Body of pancreas (tissue), 4 donors: Measurements from ENCODE around the gene YIPF7.

ENCODE experiments used
- POLR2A ChIP-seq, 3 donors: fragments of 450-650 bp; IDR thresholded peaks; one replicate each; pipeline ENCODE4 v1.6.1; 2016; ENCODE audit warnings: antibody characterized with exemption in 3 of 3, mild to moderate bottlenecking in 2 of 3
- TF ChIP-seq, protein P1 (sequence below), 7 experiments: fragments of 450-650 bp in 4 of 7; fragments of 200-600 bp in 3 of 7; sonication (generic) in 3 of 7; IDR thresholded peaks; one replicate each; pipeline ENCODE4 v1.5.1; 2016 to 2019; ENCODE audit warnings: antibody characterized with exemption in 7 of 7

DNA sequence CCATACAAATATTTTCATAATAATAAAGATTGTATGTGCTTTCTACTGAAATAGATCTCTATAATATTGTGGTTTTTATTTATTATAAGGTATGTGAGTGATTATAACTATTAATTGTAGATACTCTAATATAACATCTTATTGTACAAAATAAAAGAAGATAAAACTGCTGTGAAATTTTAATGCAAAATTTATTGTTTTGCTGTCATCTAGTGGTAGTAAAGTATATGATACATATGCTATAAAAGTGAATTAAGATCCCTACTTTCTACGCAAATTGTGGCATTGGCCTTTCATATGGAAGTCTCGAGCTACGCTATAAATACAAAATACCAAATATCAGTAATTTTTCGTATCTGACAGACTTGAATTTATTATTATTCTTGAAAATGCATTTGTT, 19.3 kb downstream of the YIPF7 start:
- TF ChIP-seq, protein P1, sequence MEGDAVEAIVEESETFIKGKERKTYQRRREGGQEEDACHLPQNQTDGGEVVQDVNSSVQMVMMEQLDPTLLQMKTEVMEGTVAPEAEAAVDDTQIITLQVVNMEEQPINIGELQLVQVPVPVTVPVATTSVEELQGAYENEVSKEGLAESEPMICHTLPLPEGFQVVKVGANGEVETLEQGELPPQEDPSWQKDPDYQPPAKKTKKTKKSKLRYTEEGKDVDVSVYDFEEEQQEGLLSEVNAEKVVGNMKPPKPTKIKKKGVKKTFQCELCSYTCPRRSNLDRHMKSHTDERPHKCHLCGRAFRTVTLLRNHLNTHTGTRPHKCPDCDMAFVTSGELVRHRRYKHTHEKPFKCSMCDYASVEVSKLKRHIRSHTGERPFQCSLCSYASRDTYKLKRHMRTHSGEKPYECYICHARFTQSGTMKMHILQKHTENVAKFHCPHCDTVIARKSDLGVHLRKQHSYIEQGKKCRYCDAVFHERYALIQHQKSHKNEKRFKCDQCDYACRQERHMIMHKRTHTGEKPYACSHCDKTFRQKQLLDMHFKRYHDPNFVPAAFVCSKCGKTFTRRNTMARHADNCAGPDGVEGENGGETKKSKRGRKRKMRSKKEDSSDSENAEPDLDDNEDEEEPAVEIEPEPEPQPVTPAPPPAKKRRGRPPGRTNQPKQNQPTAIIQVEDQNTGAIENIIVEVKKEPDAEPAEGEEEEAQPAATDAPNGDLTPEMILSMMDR (IDR thresholded peaks at IDR 0.05) = no peak
- TF ChIP-seq POLR2A (IDR thresholded peaks at IDR 0.05) = no peak
